ENCODE measurements around the gene EBF4. TPM values are rescaled to one million over a fixed set of nuclear protein-coding genes. Genes with fewer than 3 reads are reported as not detected.

EBF4 gene
- total and polyA plus RNA-seq, 2 of the 8 experiments (the other 6 are each of a cell fraction or from before 2014, with no cell fraction given) = 1.2 to 2.9 TPM

GRCh38 chr20:2775139-2775538 lies 82.6 kb downstream of the EBF4 start (continued):
- TF ChIP-seq CHD7 (IDR thresholded peaks at IDR 0.05; ENCODE audit: insufficient replicate concordance, low read length) = no peak
- TF ChIP-seq YY1 (IDR thresholded peaks at IDR 0.05; ENCODE audit: low read depth, low read length) = no peak
- TF ChIP-seq JUN (IDR thresholded peaks at IDR 0.05; ENCODE audit: low read depth, low read length) = no peak
- no peak for TF ChIP-seq EZH2 (IDR thresholded peaks at IDR 0.05; ENCODE audit: low read depth, low read length, severe bottlenecking)
- TF ChIP-seq MAX (IDR thresholded peaks at IDR 0.05) = no peak
- no peak for TF ChIP-seq FOSL1 (IDR thresholded peaks at IDR 0.05; ENCODE audit: insufficient read depth, low read depth, low read length)
- TF ChIP-seq BACH1 (IDR thresholded peaks at IDR 0.05; ENCODE audit: low read length) = no peak
- TF ChIP-seq E2F6 (IDR thresholded peaks at IDR 0.05) = no peak
- TF ChIP-seq CEBPB (IDR thresholded peaks at IDR 0.05; ENCODE audit: low read depth, low read length) = no peak
- TF ChIP-seq CTBP2 (IDR thresholded peaks at IDR 0.05; ENCODE audit: borderline replicate concordance, insufficient read depth, insufficient read length, low read length) = no peak
- TF ChIP-seq TAF1 (IDR thresholded peaks at IDR 0.05; ENCODE audit: low read depth, low read length) = no peak
- TF ChIP-seq NRF1 (IDR thresholded peaks at IDR 0.05; ENCODE audit: low read depth, low read length) = no peak

Data from H1 (cell line).